Fibroblast of skin of left quadriceps (primary cell): ENCODE results near the gene SPCS2.
"Not testable (repeated sequence)": the region's sequence is repeated elsewhere in the genome, so short reads cannot be mapped to it uniquely, and the experiment has no call there.

ENCODE experiments used
- DNase-seq, 2 experiments: peaks; one replicate each; pipeline ENCODE4 v3.0.0-alpha.2; 2013; ENCODE audit warnings: low read depth in 2 of 2

The SPCS2 gene

DNA sequence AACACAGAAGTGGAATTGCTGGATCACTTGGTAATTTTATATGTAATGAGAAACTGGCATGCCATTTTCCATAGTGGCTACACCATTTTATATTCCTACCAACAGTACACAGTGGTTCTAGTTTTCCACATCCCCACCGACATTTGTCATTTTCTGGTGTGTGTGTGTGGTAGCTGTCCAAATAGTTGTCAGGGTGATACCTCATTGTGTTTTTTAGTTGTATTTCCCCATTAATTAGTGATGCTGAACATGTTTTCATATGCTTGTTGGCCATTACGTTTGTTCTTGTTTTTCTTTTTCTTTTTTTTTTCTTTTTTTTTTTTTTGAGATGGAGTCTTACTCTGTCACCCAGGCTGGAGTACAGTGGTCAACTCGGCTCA lies 51.9 kb downstream of the SPCS2 start:
- no peak for DNase-seq

DNA sequence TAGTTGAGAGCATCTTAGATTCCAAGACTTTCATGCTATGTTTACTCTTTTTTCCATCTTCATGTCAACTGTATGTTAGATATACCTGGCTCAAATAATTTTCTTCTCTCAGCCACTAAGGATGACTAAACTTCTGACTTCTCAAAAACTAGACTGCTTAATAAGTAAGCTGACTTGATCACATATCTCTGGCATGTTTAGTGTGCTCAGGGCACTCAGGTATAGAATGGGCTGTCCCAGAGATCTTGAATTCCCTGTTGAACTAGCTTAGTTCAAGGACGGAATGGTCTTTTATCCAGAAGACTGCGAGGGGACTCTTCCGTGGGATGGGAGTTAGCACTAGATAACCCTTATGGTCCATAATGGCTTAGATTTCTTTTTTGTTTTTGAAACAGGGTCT lies 52.6 kb downstream of the SPCS2 start:
- no peak for DNase-seq

DNA sequence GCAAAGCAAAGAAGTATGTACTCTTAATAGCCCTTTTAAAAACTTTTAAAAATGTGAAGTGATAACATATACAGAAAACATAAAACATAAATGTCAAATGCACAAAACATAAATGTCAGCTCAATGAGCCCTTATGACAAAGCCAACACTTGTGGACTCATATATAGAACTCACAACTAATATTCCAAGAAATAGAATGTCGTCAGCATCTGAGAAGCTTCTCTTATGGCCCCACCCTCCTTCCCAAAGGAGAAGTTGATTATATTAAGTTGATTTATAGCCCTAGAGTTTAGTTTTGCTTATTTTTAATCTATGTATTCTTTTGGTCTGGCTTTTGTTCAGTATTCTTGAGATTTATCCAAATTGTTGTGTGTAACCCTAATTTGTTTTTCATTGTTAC lies 53.5 kb downstream of the SPCS2 start:
- no peak for DNase-seq

DNA sequence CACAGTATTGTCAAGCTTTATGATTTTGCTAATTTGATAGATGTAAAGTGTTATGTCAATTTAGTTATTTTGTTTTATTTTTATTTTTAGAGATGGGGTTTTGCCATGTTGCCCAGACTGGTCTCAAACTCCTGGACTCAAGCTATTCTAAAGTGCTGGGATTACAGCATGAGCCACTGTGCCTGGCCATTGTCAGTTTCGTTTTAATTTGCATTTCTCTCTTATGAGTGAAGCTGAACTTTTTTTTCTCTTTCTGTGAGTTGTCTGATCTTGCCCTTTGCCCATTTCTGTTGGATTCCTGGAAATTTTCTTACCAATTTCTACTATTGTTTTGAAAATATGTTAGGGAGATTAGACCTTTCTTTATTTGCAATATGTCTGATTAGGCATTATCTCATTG lies 55.1 kb downstream of the SPCS2 start:
- no peak for DNase-seq

DNA sequence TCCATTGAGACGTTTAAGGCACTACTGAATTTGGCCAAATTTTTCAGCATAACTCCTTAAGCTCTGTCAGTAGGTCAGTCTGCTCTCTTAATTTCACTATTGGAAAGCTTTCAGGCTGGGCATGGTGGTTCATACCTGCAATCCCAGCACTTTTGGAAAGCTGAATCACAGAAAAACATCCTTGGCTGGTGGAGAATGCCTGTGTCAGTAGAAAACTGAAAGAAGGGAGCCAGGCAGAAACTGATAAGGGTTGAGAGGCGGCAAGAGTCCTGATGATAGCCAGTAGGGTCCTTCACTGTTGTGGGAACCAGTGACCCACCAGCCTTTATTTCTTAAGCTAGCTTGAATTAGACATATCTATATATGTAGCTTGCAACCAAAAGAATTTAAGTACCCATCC lies 62.3 kb downstream of the SPCS2 start:
- DNase-seq: no peak

DNA sequence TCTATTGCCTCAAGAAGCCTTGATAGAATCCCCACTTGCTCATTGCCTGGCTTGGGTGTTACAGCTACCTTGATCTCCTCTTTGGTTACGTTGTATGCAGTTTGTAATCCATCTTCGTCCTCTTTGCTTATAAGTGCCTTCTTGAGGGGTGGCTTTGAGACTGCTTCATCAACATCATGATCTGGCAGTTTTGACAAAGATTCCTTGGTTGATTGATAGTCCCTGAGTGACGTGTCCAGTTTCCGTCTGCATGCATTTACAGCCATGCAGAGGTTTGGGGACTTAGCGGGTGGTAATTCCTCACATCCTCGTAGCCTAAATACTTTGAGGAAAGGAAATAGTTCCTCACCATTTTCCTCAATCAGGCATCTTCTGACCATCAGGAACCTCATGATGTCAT lies 62.8 kb downstream of the SPCS2 start:
- DNase-seq: no peak

DNA sequence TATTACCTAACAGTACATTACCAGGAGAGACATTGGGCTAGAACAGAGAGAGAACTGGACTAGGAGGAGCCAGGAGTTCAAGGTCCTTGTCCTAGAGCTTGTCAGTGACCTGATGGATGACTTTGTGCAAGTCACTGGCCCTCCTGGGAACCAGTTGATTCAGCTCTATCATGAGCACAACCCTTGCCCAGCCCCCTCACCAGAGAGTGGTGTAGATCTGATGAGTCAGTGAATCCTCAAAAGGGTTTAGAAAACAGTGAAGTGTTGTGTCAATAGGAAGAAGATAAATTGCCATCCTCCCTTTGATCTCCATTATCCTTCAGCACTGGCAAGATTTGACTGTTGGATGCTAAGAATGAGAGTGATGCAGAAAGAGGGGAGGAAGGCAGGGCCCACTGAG lies 64.0 kb downstream of the SPCS2 start:
- DNase-seq: no peak

DNA sequence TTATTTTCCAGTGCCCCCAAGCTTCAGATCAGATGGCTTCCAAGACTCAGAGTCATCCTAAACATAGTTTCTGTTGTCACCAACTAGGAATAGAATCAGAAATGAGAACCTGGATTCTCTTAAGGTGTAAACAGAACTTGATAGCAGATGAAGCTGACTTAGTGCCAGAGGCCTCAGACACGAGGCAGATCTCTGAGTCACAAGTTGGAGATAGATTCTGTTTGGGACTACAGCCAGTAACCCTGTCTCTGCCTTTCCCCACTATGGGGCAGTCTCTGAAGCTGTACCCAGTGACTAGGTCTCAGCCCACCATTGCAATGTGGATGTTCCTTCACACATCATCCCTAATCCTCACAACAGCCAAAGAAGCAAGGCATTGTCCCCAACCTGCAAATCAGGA lies 65.1 kb downstream of the SPCS2 start:
- peak; percentile 56 to 57 for DNase-seq

DNA sequence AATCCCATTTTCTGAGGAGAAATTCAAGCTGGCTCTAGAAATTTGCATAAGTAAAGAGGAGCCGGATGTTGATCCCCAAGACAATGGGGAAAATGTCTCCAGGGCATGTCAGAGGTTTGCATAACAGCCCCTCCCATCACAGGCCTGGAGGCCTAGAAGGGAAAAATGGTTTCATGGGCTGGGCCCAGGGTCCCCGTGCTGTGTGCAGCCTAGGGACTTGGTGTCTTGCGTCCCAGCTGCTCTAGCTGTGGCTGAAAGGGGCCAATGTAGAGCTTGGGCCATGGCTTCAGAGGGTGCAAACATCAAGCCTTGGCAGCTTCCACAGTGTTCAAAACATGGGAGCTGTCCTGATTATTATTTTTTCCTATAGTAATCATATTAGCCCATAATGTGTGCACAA lies 70.1 kb downstream of the SPCS2 start:
- not testable (repeated sequence) for DNase-seq

DNA sequence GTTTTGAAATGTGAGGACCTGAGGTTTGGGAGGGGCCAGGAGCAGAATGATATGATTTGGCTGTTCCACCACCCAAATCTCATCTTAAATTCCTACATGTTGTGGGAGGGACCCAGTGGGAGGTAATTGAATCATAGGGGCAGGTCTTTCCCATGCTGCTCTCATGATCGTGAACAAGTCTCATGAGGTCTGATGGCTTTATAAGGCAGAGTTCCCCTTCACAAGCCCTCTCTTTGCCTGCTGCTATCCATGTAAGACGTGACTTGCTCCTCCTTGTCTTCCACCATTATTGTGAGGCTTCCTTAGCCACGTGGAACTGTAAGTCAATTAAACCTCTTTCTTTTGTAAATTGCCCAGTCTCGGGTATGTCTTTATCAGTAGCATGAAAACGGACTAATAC lies 71.3 kb downstream of the SPCS2 start:
- DNase-seq: not testable (repeated sequence)

DNA sequence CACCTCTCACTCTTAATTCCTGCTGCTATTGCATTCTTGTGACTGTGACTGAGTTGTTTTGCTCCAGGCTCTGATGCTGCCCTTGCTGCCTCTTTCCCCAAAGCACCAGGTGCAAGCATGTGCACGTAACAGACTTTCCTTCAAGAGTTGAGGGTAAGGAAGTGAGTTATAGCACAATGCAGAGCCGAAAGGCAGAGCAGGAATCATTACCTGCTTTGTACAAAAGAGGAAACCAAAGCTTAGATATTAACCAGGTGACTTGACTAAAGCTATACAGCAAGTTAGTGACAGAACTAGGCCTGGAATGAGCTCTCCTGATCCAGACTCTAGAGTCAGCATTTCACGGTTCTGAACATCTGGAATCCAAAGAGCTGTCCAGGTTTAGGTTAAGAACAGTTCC lies 73.2 kb downstream of the SPCS2 start:
- no peak for DNase-seq

DNA sequence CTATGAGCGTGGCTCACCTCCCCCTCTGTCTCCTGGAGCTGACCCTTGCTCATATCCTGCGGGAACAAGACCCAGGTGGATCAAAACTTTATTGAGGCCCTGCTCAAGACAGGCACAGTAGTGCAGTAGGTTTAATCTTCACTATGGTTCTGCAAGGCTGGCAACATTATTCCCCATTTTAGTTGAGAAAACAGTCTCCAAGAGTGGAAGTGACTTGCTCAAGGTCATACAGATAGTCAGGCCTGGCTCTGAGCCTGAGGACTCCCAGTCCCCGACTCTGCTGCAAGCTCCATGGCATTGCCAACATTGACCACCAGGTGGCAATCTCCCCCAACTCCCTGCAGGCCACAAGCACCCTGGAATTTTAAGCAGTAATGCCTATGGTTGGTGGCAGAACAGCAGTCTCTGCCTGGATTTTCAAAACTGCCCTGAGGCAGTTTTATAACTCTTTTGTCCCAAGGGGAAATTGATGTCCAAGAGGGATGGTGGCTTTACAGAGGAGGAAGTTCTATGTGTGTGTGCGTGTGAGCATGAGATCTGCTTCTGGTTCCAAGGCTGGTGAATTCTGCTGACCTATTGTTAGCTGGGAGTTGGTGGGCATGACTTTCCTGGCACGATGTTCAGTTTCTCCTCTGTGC lies 73.8 kb downstream of the SPCS2 start:
- DNase-seq: peak; percentile 47 to 56

DNA sequence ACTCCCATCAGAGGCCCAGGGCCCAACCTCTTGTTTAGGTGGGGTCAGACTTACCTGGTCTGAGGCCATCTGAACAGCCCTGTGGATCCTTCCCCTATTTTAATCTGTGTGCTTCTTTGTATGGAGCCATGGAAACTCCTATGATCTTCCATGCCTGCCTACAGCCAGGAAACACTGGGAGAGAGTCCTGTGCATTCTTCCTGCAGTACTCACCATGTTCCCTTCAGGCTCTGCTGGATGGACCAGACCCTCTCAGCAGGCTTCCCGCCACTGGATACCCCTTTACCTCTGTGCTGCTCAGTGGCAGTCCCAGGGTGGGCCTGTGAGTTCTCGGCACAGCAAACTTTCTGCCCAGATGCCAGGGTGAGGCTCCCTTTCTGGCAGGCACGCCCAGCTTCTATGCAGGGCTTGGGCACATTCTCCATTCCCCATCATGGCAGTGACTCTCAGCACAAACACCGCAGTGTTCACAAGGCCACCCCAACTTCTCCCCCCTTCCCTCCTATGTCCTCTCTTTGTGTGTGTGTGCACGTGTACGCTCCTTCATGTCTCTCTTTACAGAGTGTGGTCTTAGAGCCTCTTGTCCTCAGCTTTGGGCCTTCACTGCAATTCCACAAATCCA lies 74.5 kb downstream of the SPCS2 start:
- DNase-seq: no peak

DNA sequence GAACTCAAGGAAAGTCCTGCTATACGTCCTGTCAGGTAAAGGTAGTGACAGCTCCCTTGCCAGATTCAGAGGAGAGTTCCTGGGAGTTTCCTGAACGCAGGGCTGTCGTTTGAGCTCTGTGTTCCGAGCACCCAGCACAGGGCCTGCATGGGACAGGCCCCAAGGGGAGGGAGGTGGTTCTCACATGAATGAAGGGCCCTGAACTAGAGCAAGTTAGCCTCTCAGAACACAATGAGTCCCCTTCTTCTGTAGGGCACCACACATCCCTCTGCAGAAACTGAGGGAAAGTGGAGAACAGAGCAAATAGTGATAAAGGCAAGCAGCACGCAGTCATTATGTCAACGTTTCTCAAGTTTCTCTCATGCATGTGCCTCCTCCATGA lies 75.0 kb downstream of the SPCS2 start:
- no peak for DNase-seq

DNA sequence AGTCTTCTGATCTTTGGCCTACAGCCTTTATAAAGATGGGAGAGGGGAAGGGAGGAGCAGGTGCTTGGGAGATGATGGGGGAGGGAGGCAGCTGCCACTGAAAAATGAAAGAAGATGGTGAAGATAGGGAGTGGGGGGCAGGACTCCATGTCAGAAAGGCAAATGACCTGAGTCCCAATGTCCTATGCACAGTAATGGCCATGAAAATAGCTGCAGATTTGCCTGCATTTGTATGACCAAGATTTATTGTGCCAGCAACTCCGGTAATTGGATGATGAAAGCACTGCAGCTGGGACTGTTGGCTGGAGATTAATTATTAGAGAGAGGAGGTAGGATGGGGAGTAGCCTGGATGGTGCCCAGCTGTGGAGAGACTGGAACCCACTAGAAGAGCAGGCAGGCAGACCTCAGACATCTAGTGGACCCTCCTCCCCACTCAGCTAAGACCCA lies 75.7 kb downstream of the SPCS2 start:
- DNase-seq: no peak

DNA sequence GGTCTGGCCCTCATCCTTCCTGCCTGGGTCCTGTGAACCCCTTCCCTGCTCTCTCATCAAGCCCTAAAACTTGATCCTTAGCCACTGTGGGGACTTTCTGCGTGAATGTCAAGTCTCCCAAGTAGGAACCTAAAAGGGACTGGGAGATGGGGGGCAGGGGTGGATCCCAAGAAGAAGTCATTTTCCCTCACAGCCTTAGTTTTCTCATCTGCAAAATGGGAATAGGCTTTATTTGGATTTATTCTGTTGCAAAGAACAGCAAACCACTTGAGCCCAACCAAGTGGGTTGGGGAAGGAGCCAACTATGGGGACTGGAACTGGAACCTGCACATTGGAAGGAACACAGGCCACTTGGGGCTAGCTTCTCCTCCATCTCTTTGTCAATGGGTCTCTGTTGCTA lies 76.5 kb downstream of the SPCS2 start:
- no peak for DNase-seq

DNA sequence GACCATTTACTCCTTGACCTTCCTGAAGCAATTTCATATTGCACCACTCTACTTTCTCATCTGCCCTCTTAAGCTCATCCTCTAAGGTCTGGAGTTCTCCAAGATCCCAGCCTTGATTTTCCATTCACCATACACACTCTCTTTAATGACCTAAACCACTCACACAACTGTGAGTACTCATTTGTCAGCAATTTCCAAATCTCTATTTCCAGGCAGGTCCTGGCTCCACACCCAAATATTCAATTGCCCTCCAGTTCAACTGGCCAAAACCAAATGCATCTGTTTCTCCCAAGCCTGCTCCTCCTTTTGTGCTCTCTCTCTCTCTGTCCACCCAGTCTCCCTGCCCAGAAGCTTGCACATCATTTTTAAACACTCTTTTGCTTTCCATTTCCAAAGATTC lies 79.3 kb downstream of the SPCS2 start:
- no peak for DNase-seq
